ENCODE measurements around the gene NUCKS1.
"Not testable (repeated sequence)": the region's sequence is repeated elsewhere in the genome, so short reads cannot be mapped to it uniquely, and the experiment has no call there.

NUCKS1 gene

GRCh38 chr1:205726619-205727125, 23.3 kb downstream of the NUCKS1 start:
- no peak for DNase-seq

- DNase-seq = no peak
Observed at GRCh38 chr1:205725514-205725913, 24.5 kb downstream of the NUCKS1 start.

- DNase-seq = not testable (repeated sequence)
Observed at GRCh38 chr1:205720740-205721139, 29.2 kb downstream of the NUCKS1 start.

- DNase-seq = no peak
Observed at GRCh38 chr1:205719762-205720161, 30.2 kb downstream of the NUCKS1 start.

GRCh38 chr1:205719015-205719414, 31.0 kb downstream of the NUCKS1 start:
- no peak for DNase-seq

- no peak for DNase-seq
Observed at GRCh38 chr1:205716371-205717132, 33.4 kb downstream of the NUCKS1 start.

GRCh38 chr1:205715628-205716027, 34.4 kb downstream of the NUCKS1 start:
- no peak for DNase-seq

GRCh38 chr1:205714906-205715246, 35.1 kb downstream of the NUCKS1 start:
- DNase-seq = no peak

- no peak for DNase-seq
Observed at GRCh38 chr1:205714190-205714905, 35.6 kb downstream of the NUCKS1 start.

- DNase-seq = no peak
Observed at GRCh38 chr1:205711105-205712048, 38.6 kb downstream of the NUCKS1 start.

- no peak for DNase-seq
Observed at GRCh38 chr1:205710201-205711062, 39.5 kb downstream of the NUCKS1 start.

- no peak for DNase-seq
Observed at GRCh38 chr1:205709640-205710039, 40.3 kb downstream of the NUCKS1 start.

GRCh38 chr1:205709059-205709398, 41.0 kb downstream of the NUCKS1 start:
- DNase-seq = no peak

- no peak for DNase-seq
Observed at GRCh38 chr1:205706601-205707502, 43.1 kb downstream of the NUCKS1 start.

GRCh38 chr1:205704903-205705302, 45.1 kb downstream of the NUCKS1 start:
- no peak for DNase-seq

GRCh38 chr1:205703072-205703471, 46.9 kb downstream of the NUCKS1 start:
- no peak for DNase-seq

GRCh38 chr1:205701891-205702290, 48.1 kb downstream of the NUCKS1 start:
- no peak for DNase-seq

GRCh38 chr1:205701420-205701819, 48.6 kb downstream of the NUCKS1 start:
- no peak for DNase-seq

GRCh38 chr1:205700865-205701401, 49.0 kb downstream of the NUCKS1 start:
- no peak for DNase-seq

GRCh38 chr1:205699416-205699815, 50.6 kb downstream of the NUCKS1 start:
- no peak for DNase-seq

- no peak for DNase-seq
Observed at GRCh38 chr1:205698921-205699320, 51.1 kb downstream of the NUCKS1 start.

All from 8988T (cell line).